Suprapubic skin (tissue), 4 donors: ENCODE data around the gene KCNN1. TPM values are rescaled to one million over a fixed set of nuclear protein-coding genes. Genes with fewer than 3 reads are reported as not detected.

Experiments used
- DNase-seq, 2 donors: peaks; one replicate each; pipeline ENCODE4 v3.0.0-alpha.2; 2019; ENCODE audit warnings: low spot score in 2 of 2
- H3K27ac ChIP-seq: fragments of 200-600 bp; sonication (generic); one replicate; pipeline ENCODE4 v1.5.1; 2019
- H3K27me3 ChIP-seq: fragments of 200-600 bp; sonication (generic); one replicate; pipeline ENCODE4 v1.5.1; 2019
- H3K36me3 ChIP-seq: fragments of 200-600 bp; sonication (generic); one replicate; pipeline ENCODE4 v1.5.1; 2019
- H3K4me1 ChIP-seq: fragments of 200-600 bp; sonication (generic); one replicate; pipeline ENCODE4 v1.5.1; 2019
- H3K4me3 ChIP-seq: fragments of 200-600 bp; sonication (generic); one replicate; pipeline ENCODE4 v1.5.1; 2019; ENCODE audit warnings: mild to moderate bottlenecking
- H3K9me3 ChIP-seq: fragments of 200-600 bp; sonication (generic); one replicate; pipeline ENCODE4 v1.5.1; 2019
- CTCF ChIP-seq, 2 donors: fragments of 200-600 bp in 1 of 2; fragments of 450-650 bp in 1 of 2; sonication (generic) in 1 of 2; IDR thresholded peaks; one replicate each; pipeline ENCODE4 v1.5.1; 2016 to 2019; ENCODE audit warnings: antibody characterized with exemption in 2 of 2, mild to moderate bottlenecking in 1 of 2, moderate library complexity in 1 of 2
- EP300 ChIP-seq: sonication (generic); formaldehyde crosslinking; IDR thresholded peaks from one replicate; pipeline ENCODE4 v1.6.1; 2017; ENCODE audit warnings: antibody characterized with exemption
- POLR2A ChIP-seq, 2 donors: fragments of 450-650 bp; IDR thresholded peaks; one replicate each; pipeline ENCODE4 v1.6.1; 2017; ENCODE audit warnings: antibody characterized with exemption in 2 of 2, mild to moderate bottlenecking in 2 of 2, moderate library complexity in 2 of 2
- POLR2AphosphoS5 ChIP-seq, 3 donors: sonication (generic); formaldehyde crosslinking; IDR thresholded peaks; one replicate each; pipeline ENCODE4 v1.6.1; 2017; ENCODE audit warnings: antibody characterized with exemption in 3 of 3
- WGBS: methylation state at CpG from one replicate; pipeline ENCODE4 v1.1.5; 2018; 5-methylcytosine and 5-hydroxymethylcytosine counted together
- total RNA-seq, 4 donors: library from RNA; depleted of rRNA; stranded (reverse); fragments of >200 nt; gene quantifications; one replicate each; pipeline ENCODE4 v1.1.0, GENCODE V29; 2016

Gene KCNN1
- total RNA-seq, 4 donors from 2014 or later, result 0.26 to 0.51 TPM; not detected in 2

- H3K27me3 ChIP-seq, result peaks cover 61% of the 10 kb centered on the region
- TF ChIP-seq POLR2A (IDR thresholded peaks at IDR 0.05) (no peak), CTCF (IDR thresholded peaks at IDR 0.05) (no peak), POLR2AphosphoS5 (IDR thresholded peaks at IDR 0.05) (no peak), EP300 (no peak)
- 65% methylated on average over 5 of the region's 13 CpGs for WGBS
- no peaks in the 10 kb centered on the region for H3K36me3 ChIP-seq
- no peaks in the 10 kb centered on the region for H3K9me3 ChIP-seq
- no peak for DNase-seq
- H3K27ac ChIP-seq, result no peak overlapping the region
- H3K4me1 ChIP-seq, result peaks cover 8% of the 10 kb centered on the region
- H3K4me3 ChIP-seq, result no peak overlapping the region
Measured at GRCh38 chr19:17963936-17964691, 2.8 kb upstream of the KCNN1 start.

GRCh38 chr19:17965370-17966128 lies 1.4 kb upstream of the KCNN1 start:
- H3K27ac ChIP-seq, result no peak overlapping the region
- H3K4me3 ChIP-seq, result no peak overlapping the region
- TF ChIP-seq CTCF (IDR thresholded peaks at IDR 0.05) (no peak), POLR2A (IDR thresholded peaks at IDR 0.05) (no peak), POLR2AphosphoS5 (IDR thresholded peaks at IDR 0.05) (no peak), EP300 (no peak)
- 74% methylated on average over 11 of the region's 11 CpGs for WGBS
- no peaks in the 10 kb centered on the region for H3K9me3 ChIP-seq
- H3K4me1 ChIP-seq, result peaks cover 8% of the 10 kb centered on the region
- no peaks in the 10 kb centered on the region for H3K36me3 ChIP-seq
- no peak for DNase-seq
- peaks cover 61% of the 10 kb centered on the region for H3K27me3 ChIP-seq

GRCh38 chr19:17966129-17966483 lies 801 bp upstream of the KCNN1 start:
- TF ChIP-seq CTCF (IDR thresholded peaks at IDR 0.05) (no peak), POLR2AphosphoS5 (IDR thresholded peaks at IDR 0.05) (no peak), EP300 (no peak), POLR2A (IDR thresholded peaks at IDR 0.05) (no peak)
- H3K36me3 ChIP-seq, result no peaks in the 10 kb centered on the region
- H3K4me3 ChIP-seq, result no peak overlapping the region
- peaks cover 8% of the 10 kb centered on the region for H3K4me1 ChIP-seq
- no peak overlapping the region for H3K27ac ChIP-seq
- H3K9me3 ChIP-seq, result no peaks in the 10 kb centered on the region
- 60% methylated on average over 1 of the region's 2 CpGs for WGBS
- DNase-seq, result no peak
- H3K27me3 ChIP-seq, result peaks cover 61% of the 10 kb centered on the region

DNA sequence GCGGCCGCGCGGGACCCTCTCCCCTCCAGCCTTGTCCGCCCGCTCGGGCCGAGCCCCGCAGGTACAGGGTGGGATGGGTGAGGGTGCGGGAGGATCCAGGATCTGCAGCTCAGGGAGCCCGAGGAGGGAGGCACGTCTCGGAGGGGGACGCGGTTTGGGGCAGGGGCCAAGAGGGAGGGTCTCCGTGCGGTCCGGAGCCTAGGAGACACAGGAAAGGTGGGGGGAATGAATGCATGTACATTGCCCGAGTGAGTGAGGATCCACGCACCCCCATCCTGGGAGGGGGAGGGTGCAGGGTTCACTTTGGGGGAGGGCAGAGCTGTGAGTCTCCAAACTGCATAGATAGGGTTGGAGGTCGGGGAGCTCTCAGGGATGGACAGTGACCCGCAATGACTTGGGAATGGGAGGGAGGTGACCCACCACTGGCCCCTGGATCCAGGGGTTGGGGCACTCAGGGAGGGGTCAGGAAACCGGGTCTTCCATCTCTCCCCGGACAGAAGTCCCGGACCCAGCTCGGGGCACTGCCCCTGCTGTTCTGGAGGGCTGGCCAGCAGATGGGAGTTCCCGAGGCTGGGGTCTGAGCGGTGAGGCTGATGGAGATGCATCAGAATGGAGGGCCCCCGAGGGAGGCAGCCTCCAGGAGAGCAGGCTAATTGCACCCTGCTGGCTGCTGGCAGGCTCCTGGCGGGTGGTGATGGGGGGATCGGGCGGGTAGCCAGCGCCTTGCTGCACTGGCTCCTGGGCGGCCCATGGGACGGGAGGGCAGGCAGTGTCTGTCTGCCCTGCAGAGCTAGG lies 547 bp downstream of the KCNN1 start:
- Histone ChIP-seq H3K27ac (no peak overlapping the region), H3K4me3 (peak overlapping the region; percentile 18), H3K27me3 (peaks cover 53% of the 10 kb centered on the region), H3K9me3 (no peaks in the 10 kb centered on the region), H3K36me3 (no peaks in the 10 kb centered on the region), H3K4me1 (peaks cover 8% of the 10 kb centered on the region)
- no peak for DNase-seq
- WGBS, result 3% methylated on average over 16 of the region's 35 CpGs
- TF ChIP-seq CTCF (IDR thresholded peaks at IDR 0.05) (no peak), EP300 (no peak), POLR2A (IDR thresholded peaks at IDR 0.05) (no peak), POLR2AphosphoS5 (IDR thresholded peaks at IDR 0.05) (no peak)

DNA sequence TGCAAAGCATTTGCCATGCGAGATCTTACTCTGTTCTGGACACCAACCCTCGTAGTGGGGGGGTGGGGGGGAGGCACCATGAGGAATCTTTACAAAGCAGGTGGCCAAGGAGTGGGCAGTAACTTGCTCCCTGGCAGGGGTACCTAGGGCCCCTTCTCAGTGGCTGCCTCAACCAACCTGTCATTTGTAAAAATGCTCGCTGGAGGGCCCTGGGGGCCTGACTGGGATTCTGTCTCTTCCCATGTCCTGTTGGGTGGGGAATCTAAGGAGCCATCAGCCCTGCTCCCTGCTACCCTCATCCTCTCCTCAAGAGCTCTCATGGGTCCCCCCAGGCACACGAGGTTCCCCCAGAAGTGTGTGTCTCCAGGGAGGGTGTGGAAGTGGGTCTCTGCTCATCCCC lies 1.5 kb downstream of the KCNN1 start:
- Histone ChIP-seq H3K36me3 (no peaks in the 10 kb centered on the region), H3K27me3 (peaks cover 52% of the 10 kb centered on the region), H3K27ac (no peak overlapping the region), H3K9me3 (no peaks in the 10 kb centered on the region), H3K4me3 (no peak overlapping the region), H3K4me1 (peaks cover 8% of the 10 kb centered on the region)
- TF ChIP-seq POLR2A (IDR thresholded peaks at IDR 0.05) (no peak), POLR2AphosphoS5 (IDR thresholded peaks at IDR 0.05) (no peak), EP300 (no peak), CTCF (IDR thresholded peaks at IDR 0.05) (no peak)
- WGBS, result 68% methylated on average over 4 of the region's 4 CpGs
- no peak for DNase-seq
